ENCODE measurements around the gene SEMA4C. TPM values are rescaled to one million over a fixed set of nuclear protein-coding genes. Genes with fewer than 3 reads are reported as not detected.
"Not testable (repeated sequence)": the region's sequence is repeated elsewhere in the genome, so short reads cannot be mapped to it uniquely, and the experiment has no call there.

SEMA4C gene
- polyA plus RNA-seq, 12 donors = 24.7 to 38.9 (median 27.5) TPM; not detected in 1

DNA sequence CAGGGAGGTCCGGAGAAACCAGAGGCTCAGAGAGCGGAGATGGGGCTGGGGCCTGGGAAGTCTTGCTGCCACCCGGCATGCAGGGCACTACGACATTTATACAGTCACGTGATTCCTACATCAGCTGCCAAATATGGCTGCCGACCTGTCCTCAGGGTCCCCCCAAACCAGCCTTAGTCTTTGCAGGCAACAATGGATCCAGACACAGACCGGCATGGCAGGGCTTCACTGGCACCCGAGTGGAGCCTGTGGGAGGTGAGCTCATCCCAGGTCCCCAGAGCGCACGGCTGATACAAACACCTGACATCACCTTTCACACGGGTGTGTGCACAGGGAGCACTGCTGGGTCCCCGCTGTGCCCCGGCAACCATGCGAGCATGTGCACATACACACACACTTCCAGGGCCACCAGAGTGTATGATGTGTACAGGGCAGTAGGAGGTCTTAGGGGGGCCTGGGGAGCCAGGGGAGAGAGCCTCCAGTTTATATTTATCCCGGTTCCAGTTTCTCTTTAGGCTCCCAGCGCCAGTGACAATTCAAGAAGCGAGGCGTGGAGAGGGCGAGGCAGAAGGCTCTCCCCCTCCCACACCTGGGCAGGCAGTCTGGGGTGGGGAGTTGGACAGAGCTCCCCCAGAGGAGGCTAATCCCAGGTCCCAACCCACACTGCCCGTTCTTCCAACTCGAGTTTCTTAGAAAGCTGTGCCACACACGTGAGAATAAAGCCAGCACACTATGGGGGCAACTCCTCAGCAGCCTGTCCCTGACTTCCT, 2.7 kb downstream of the SEMA4C start:
- no peak for DNase-seq

DNA sequence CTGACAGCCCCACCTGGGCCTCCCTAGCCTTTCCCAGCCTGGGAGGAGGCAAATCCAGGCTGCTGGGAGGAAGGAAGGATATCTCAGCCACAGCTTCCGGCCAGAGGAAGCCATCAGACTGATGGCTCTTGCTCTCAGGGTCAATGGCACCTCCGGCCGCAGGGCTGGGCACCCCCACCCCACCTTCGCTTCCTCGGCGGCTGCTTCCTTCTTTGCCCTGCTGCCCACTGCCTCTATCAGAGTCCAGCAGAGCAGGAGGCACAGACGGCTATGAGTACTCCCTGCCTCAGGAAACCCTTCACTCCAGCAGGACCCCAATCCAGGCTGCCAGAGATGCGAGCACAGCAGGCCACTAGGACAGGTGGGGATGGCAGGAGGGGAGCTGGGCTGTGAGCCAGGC, 3.3 kb downstream of the SEMA4C start:
- DNase-seq = no peak

DNA sequence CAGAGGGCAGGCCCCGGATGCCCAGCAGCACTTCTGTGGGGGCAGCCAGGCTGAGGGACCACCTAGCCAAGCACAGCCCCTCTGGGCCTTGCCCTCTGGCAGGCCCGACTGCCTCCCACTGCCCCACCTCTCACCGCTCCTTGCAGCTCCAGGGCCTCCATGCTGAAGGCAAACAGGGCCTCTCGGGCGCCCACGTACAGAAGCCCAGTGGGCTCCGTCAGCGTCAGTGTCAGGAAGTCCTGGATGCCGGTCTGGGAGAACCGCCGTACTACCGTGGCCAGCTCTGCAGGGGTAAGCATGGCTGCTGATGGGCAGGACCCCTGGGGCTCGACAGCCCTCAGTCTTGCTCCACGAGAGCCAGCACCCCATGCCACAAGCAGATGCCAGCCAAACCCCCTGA, 3.7 kb downstream of the SEMA4C start:
- DNase-seq = no peak

- no peak for DNase-seq
These were observed 4.2 kb downstream of the SEMA4C start for GRCh38 chr2:96865654-96866053.

DNA sequence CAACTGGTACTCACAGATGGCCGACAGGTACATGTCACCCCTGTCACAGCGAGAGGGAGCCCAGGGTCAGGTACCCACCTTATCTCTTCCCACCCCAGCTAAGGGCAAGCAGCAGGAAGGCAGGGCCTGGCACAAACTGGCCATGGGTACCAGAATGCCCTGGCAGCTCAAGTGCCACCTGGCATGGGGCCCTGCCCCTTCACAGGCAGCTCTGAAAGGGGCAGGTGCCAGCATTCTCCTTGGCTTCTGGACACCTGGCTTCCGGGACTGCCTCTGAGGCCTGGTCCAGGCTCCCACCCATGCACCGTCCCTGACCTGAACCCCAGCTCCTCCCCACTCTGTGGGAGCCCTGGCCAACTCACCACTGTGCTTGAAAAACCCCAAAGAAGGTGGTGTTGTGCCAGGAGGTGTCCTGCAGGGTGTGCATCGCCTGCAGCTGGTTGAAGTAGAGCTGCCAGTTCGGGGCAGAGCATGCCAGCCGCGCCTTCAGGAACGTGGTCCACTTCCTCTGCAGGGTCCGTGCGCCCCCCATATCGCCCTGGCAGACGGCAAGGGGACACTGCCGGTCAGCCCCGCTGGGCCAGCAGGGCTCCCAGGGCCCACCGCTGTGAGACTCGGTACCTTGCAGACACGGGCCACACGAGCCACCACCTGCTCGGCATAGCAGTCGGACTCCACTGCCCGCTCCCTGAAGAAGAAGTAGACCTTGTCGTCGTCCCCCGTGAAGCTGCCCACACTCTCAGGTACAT, 5.4 kb downstream of the SEMA4C start:
- DNase-seq = no peak

GRCh38 chr2:96863575-96864342, 6.1 kb downstream of the SEMA4C start:
- no peak for DNase-seq

DNA sequence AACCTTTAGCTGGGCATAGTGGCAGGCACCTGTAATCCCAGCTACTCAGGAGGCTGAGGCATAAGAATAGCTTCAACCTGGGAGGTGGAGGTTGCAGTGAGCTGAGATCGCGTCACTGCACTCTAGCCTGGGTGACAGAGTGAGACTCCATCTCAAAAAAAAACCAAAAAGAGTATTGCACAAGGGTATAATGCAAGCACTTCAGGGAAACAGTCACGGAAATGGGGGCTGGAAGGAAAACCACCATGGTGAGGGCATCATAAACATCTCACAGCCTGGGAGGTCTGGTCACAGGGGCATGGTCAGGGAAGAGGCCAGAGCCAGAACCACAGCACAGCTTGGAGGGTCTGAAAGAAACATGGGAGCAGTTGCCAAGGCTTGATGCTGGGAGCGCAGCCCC, 6.8 kb downstream of the SEMA4C start:
- DNase-seq = not testable (repeated sequence)

DNA sequence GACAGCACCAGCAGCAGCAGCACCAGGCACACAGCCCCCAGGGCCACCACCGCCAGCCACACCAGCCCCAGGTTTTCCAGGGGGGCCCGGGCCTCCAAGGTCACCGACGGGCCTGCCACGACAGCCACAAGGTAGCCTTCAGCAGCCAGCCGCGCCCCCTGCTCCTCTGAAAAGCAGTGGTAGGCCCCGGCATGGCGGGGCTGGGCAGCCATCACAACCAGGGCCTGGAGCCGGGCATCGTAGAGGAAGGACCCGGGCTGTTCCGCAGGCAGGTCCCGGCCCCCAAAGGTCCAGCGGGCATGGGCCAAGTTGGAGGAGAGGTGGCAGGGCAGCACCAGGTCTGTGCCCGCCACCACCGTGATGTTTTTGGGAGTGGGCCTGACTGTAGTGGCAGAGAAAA, 8.8 kb downstream of the SEMA4C start:
- DNase-seq = no peak

DNA sequence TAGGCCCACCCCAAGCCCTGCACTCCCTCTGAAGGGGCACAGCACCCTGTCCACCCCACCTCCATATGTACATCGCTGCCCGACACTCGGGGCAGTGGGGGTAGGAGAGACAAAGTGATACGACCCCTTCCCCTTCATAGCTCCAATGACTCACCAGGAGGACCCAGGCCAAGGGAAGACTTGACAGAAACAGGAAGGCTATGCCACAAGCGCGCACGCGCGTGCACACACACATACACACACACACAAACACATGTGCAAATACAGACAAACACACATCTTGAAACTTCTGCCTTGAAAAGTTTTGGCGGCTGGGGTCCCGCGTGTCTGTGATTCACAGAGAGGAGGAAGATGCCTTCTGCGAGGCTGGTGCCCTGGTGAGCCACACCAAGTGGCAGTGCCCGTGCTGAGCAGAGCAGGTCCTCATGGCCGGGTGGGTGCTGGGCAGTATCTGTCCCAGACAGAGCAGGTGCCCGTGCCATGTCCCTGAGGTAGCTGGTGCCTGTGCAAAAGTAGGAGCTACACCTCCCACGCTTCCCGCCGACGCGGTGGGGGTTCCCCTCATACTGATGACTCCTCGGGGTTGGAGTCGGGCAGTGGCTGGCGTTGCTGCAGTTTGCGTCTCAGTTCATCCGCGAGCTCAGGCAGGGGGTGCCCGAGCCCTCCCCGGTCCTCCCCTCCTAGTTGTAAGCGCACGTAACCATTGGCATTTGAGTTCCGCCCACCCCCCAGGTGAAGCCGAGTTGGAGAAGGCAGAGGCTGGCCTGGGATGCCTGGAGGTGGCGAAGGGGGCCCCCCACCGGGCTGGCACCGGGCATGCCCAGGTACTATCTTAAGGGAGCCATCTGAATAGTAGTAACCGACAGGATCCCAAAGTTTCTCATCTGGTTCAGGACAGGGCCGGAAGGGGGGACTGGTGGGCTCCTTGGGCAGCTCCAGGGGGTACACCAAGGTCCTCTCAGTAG, 9.5 kb downstream of the SEMA4C start:
- DNase-seq = no peak

DNA sequence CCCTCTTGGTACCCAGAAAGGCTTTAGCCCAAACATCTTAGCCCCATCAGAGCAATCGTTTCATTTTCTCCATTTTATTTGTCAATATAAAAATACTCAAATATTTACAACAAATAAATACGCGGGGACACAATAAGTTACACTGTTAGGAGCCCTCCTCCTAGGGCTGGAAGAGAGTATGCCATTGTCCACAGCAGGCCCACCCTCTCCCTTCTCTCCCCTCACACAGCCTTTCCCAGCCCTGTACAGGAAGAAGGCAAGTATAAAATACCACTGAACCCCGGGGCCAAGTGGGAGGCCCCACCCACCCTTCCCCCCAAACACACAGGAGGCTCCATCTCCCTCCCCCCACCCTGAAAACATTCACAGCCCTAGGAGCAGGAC, 10.2 kb downstream of the SEMA4C start:
- no peak for DNase-seq

DNA sequence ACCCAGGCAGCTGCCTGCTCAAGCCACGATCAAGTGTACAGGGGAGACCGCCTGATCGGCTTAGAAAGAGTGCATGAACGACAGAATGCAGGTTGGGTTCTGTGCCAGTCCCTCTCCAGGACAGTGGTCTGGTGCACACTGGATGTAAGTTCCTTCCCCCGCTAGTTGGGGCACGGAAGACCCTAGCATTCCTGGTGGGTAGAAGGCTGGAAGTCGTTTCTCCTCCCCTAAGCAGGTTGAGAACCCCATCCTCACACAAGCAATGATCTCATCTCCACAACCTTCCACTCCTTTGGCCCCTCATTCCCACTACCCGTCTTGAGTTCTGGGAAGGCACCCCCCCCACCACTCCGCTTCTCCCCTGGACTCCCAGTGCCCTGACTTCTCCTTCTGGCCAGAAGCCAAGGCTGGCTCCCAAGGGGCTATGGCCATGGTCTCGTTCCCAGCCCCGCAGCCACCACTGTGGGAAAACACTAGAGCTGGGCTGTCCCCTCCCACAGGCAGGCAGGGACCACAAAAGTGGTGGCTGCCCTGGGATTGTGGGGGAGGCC, 10.7 kb downstream of the SEMA4C start:
- no peak for DNase-seq

DNA sequence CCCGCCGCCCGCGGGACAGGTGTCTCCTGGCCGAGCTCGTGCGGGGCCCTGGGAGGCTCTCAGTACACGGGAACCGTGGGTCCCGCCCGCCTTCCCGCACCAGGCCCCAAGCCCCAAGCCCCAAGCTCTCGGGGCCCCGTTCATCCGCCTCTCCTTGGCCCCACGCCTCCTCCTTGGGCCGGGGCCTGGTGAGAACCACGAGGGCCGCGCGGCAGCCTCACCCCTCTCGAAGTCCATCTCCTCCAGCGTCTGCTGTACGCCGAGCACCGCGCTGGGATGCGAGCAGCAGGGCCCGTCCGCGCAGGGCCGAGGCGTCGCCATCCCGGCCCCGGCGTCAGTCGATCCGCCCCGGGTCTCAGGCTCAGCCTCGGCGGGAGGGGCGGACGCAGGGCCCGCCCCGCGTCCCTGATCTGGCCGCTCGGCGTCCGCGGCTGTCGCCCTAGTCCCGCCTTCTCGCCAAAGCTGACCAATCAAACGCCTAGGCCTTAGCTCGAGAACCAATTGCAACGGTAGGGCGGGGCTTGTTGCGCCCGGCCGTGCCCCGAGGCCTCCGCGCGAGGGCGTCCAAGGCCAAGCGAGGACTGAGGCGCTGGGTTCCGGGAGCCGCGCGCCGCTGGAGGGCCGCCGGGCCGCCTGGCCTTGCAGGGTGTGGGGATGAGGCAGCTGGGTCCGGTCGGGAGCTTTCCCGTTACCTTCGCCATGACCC, 12.1 kb downstream of the SEMA4C start, which contains the start of gene ANKRD39:
Gene ANKRD39 (minus strand): TSS at position 350 of the 706 bp plus-strand sequence. CDS start 29 bp downstream, at position 321.
- peak; percentile 99 for DNase-seq

- no peak for DNase-seq
These were observed 12.9 kb downstream of the SEMA4C start for GRCh38 chr2:96856776-96857666.

- DNase-seq = no peak
These were observed 16.6 kb downstream of the SEMA4C start for GRCh38 chr2:96853321-96853720.

DNA sequence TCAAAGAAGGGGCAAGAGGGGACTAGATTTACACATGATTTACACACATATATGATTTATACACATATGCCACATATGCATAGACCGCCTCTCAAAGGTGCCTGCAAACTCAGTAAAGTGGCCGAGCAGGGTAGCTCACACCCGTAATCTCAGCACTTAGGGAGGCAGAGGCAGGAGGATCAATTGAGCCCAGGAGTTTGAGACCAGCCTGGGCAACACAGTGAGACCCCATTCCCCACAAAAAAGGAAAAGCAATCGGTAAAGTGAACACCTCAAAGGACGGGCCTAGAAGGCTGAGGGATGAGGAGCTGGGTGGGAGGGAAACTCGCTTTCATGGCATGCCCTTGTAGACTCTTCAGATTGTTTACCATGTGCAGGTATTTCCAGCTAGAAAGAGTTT, 17.2 kb downstream of the SEMA4C start:
- DNase-seq = no peak

GRCh38 chr2:96848264-96848663, 21.6 kb downstream of the SEMA4C start:
- DNase-seq = no peak

DNA sequence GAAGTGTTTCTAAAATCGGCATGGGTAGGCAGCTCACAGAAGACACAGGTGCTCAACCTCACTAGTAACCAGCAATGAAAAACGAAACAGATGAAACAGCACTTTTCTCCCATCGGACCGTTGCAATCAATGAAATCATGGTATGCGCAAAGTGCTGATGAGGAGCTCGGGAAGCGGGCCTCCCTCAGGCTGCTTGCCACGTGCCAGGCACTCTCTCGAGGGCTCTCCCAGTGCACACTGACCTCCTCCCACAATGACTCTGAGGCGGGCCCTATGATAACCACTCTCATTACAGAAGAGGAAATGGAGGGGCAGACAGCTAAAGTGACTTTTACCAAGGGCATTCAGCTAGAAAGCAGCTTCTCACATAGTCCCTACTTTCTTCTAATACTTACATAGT, 22.3 kb downstream of the SEMA4C start:
- DNase-seq = no peak

DNA sequence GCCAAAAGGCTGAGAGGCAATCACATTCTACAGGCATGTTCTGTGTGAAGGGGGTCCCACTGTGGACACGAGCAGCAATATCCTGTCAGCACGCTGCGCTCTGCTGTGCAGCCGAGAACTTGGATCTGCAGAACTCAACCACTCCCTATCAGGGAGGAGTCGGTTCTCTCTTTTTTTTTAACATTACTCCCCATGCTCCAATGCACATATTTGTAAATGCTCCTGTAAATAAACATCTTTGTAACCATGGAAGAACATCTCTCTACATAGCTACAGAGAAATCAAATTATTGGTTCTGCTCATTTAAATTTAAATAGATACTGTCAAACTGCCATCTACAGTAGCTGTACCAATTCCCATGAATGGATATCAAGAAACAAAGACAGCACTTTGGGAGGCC, 23.1 kb downstream of the SEMA4C start:
- DNase-seq = no peak

DNA sequence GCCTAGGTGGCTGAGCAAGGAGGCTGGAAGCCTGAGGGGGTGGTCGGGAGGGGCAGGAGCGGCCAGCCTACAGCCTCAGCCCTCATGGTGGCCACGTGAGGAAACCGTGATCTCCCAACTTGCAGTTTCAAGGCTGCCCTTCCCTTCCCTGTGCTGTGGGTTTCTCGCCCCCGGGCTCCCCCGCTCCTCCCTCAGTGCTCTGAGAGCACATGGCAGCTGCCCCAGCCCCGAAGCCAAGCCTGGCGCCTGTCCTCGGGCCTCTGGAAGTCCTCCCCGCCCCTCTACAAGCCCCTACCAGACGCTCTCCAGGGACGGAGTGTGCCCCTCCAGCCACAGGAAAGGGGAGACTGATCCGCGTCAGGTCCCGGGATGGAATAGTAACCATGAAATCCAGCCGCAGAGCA, 25.5 kb downstream of the SEMA4C start:
- no peak for DNase-seq
